Measurements from ENCODE around the gene CYFIP1.

DNA sequence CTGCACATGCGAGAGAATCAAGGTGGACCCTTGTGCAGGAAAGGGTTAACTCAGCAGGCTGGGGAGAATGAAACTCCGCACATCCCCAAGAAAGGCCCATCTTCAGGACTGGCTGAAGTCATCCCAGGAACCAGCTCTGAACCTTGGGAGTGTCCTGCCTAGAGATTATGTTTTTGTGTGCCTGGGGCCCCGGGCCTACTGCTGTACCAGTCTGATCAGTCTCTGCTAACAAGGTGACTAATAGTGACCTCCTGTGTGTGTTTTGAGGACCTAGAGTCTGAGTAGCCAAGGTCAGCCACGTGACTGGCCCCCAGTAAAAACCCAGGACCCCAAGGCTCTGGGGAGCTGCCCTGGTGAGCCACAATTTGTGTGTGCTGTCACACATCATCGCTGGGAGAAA lies 58.2 kb downstream of the CYFIP1 start:
- TF ChIP-seq GATA3 (IDR thresholded peaks at IDR 0.05; ENCODE audit: low read depth, low read length) (no peak), GATA2 (IDR thresholded peaks at IDR 0.05; ENCODE audit: low read depth, low read length) (no peak)
